GM12864 (cell line): Measurements from ENCODE around the gene ANO10.

Experiments used
- DNase-seq: peaks from one replicate; pipeline ENCODE4 v3.0.0-alpha.2; 2011; ENCODE audit warnings: low read depth
- H3K4me3 ChIP-seq: 2 replicates; pipeline ENCODE4 v1.5.1; 2011; ENCODE audit warnings: mild to moderate bottlenecking, low read depth, low read length, control low read depth
- CTCF ChIP-seq: IDR thresholded peaks from 2 replicates; pipeline ENCODE4 v1.5.1; 2011; ENCODE audit warnings: low read depth, mild to moderate bottlenecking, moderate library complexity, low read length, control low read depth, inconsistent platforms; ENCODE audit errors: missing control alignments

Gene ANO10

GRCh38 chr3:43366481-43366880 is 255.3 kb downstream of the ANO10 start:
- no peak for DNase-seq
- TF ChIP-seq CTCF, result no peak
- no peak overlapping the region for H3K4me3 ChIP-seq

GRCh38 chr3:43365601-43366305 is 256.1 kb downstream of the ANO10 start:
- no peak for DNase-seq
- no peak for TF ChIP-seq CTCF

GRCh38 chr3:43364926-43365325 is 256.9 kb downstream of the ANO10 start:
- TF ChIP-seq CTCF, result no peak
- no peak for DNase-seq
- no peak overlapping the region for H3K4me3 ChIP-seq

More at GRCh38 chr3:43365601-43366305, 256.1 kb downstream of the ANO10 start:
- H3K4me3 ChIP-seq, result no peak overlapping the region

- TF ChIP-seq CTCF, result no peak
- DNase-seq, result no peak
- H3K4me3 ChIP-seq, result no peak overlapping the region
Measured at GRCh38 chr3:43364494-43364893, 257.3 kb downstream of the ANO10 start.

- no peak for DNase-seq
- TF ChIP-seq CTCF, result no peak
- H3K4me3 ChIP-seq, result no peak overlapping the region
Measured at GRCh38 chr3:43363621-43364266, 258.1 kb downstream of the ANO10 start.

DNA sequence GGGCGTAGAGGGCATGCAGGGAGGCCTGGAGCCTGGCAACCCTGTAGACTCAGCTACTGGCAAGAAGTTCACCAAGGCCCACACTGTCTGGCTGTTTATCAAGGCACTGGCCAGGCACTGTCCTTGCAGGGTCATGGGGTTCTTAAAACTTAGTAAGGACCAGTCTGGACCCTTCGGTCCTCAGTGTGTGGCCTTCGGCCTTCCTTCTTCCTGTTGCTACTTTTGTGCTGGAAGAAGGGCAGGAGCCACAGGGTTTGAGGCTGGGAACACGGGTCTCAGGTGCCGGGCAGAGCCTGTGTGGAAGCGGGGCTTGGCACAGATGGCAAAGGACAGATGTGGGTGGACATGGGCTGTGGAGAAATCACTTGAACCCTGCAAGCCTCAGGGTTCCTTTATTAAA is 258.9 kb downstream of the ANO10 start:
- no peak overlapping the region for H3K4me3 ChIP-seq
- DNase-seq, result no peak
- TF ChIP-seq CTCF, result no peak

- no peak for DNase-seq
- no peak for TF ChIP-seq CTCF
- H3K4me3 ChIP-seq, result no peak overlapping the region
Measured at GRCh38 chr3:43362183-43362582, 259.6 kb downstream of the ANO10 start.
